Hair follicular keratinocyte (primary cell): ENCODE measurements around the gene USP44. TPM values are rescaled to one million over a fixed set of nuclear protein-coding genes. Genes with fewer than 3 reads are reported as not detected.

ENCODE experiments used
- total RNA-seq: library from RNA; depleted of rRNA; stranded (reverse); fragments of >200 nt; gene quantifications from 2 replicates; pipeline ENCODE4 v1.2.3, GENCODE V29; 2015

Gene USP44
- total RNA-seq: not detected in 2 replicates

DNA sequence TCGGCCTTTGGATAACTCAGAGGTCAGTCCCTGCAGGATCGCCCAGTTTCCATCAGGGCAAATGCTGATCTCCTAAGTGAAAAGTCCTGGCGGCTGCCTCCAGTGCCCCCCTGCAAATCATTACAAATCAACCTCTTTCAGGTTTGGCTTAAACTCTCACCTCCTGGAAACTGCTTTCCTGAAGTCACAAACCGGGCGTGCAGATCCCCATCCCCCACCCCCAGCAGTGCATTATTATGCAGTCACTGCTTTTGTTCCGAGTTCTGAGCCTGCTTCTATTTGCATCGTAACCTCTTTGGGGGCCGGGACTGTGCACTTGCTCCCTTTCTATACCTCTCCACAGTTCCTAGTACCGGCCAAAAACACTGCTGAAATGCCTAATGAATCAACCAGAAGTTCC lies at the start of gene USP44:
Gene USP44, minus strand, starts transcription at position 172 of the 400 bp plus-strand sequence. CDS start 17,220 bp downstream, outside the sequence.

GRCh38 chr12:95473884-95474659 lies 77.2 kb downstream of the USP44 start, which contains the start of gene METAP2:
Gene METAP2 (plus strand): TSS chr12:95474152. CDS start chr12:95474180, 28 bp downstream.

Other genes with a start within 250 kb of the USP44 start
- gene METAP2, start 77.3 kb downstream of the USP44 start, total RNA-seq: 59.1 and 91.0 TPM in 2 replicates
- gene NTN4, start 239.3 kb upstream of the USP44 start, total RNA-seq: 5.0 and 27.5 TPM in 2 replicates